Ascending aorta (tissue), 2 donors: ENCODE data around the gene UQCRC1. TPM values are rescaled to one million over a fixed set of nuclear protein-coding genes. Genes with fewer than 3 reads are reported as not detected.

ENCODE experiments used
- DNase-seq, 2 donors: peaks; one replicate each; pipeline ENCODE4 v3.0.0-alpha.2; 2019; ENCODE audit warnings: low spot score in 2 of 2
- H3K27ac ChIP-seq, 2 donors: fragments of 200-600 bp; sonication (generic); one replicate each; pipeline ENCODE4 v1.5.1; 2016 to 2017; ENCODE audit warnings: mild to moderate bottlenecking in 1 of 2
- H3K27me3 ChIP-seq: fragments of 200-600 bp; sonication (generic); one replicate; pipeline ENCODE4 v1.5.1; 2017
- H3K36me3 ChIP-seq, 2 donors: fragments of 200-600 bp; sonication (generic); one replicate each; pipeline ENCODE4 v1.5.1; 2016
- H3K4me1 ChIP-seq, 2 donors: fragments of 200-600 bp; sonication (generic); one replicate each; pipeline ENCODE4 v1.5.1; 2016 to 2017; ENCODE audit warnings: mild to moderate bottlenecking in 1 of 2
- H3K4me3 ChIP-seq, 2 donors: fragments of 200-600 bp; sonication (generic); one replicate each; pipeline ENCODE4 v1.5.1; 2016 to 2017; ENCODE audit warnings: mild to moderate bottlenecking in 1 of 2
- H3K9me3 ChIP-seq, 2 donors: fragments of 200-600 bp; sonication (generic); one replicate each; pipeline ENCODE4 v1.5.1; 2016
- intact Hi-C: fragments of 100-400 bp; cut with DNase I; formaldehyde crosslinking; loops from one replicate; pipeline ENCODE4 v1.15.1; 2023
- total RNA-seq: library from RNA; depleted of rRNA; stranded (reverse); fragments of >200 nt; gene quantifications from one replicate; pipeline ENCODE4 v1.1.0, GENCODE V29; 2016
- TF ChIP-seq, protein P1 (sequence below), 3 experiments: fragments of 200-600 bp in 2 of 3; fragments of 450-650 bp in 1 of 3; sonication (generic) in 2 of 3; IDR thresholded peaks; one replicate each; pipeline ENCODE4 v1.5.1; 2016 to 2019; ENCODE audit warnings: antibody characterized with exemption in 3 of 3, mild to moderate bottlenecking in 1 of 3, moderate library complexity in 1 of 3

Gene UQCRC1
- total RNA-seq, 1 donor from 2014 or later, result 193 TPM

- intact Hi-C loops, result no loop called here
- Histone ChIP-seq H3K4me1 (peaks cover 9 to 27% of the 10 kb centered on the region in 2 donors), H3K4me3 (no peak overlapping the region), H3K27ac (no peak overlapping the region), H3K36me3 (peaks cover 0 to 6% of the 10 kb centered on the region in 2 donors), H3K27me3 (no peaks in the 10 kb centered on the region), H3K9me3 (no peaks in the 10 kb centered on the region)
- no peak for DNase-seq
- TF ChIP-seq, protein P1, sequence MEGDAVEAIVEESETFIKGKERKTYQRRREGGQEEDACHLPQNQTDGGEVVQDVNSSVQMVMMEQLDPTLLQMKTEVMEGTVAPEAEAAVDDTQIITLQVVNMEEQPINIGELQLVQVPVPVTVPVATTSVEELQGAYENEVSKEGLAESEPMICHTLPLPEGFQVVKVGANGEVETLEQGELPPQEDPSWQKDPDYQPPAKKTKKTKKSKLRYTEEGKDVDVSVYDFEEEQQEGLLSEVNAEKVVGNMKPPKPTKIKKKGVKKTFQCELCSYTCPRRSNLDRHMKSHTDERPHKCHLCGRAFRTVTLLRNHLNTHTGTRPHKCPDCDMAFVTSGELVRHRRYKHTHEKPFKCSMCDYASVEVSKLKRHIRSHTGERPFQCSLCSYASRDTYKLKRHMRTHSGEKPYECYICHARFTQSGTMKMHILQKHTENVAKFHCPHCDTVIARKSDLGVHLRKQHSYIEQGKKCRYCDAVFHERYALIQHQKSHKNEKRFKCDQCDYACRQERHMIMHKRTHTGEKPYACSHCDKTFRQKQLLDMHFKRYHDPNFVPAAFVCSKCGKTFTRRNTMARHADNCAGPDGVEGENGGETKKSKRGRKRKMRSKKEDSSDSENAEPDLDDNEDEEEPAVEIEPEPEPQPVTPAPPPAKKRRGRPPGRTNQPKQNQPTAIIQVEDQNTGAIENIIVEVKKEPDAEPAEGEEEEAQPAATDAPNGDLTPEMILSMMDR (IDR thresholded peaks at IDR 0.05), result no peak
Observed at GRCh38 chr3:48593337-48593736, 16.1 kb downstream of the UQCRC1 start.

DNA sequence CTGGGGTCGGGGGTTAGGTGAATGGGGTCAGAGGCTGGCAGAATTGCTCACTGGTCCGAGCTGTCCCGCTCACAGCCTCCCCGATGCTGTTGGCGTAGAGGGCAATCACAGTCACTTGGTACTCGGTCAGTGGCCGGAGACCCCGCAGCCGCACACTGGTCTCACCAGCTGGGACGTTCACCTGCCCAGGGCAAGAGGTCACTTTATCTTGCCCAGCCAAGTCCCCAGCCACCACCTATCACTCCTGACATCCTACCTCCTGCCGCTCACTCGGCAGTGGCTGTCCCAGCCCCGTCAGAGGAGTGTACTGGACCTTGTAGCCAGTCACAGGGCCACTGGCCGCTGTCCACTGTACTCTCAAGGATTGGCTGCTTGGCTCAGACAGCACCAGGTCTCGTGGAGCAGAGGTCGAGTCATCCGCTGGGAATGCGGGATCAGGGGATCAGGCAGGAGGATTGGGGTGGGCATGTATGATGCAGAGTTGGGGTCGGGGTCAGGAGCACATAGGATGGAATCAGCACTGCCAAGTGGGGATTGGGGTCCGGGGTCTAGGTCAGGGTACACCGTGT lies 16.8 kb downstream of the UQCRC1 start:
- H3K4me1 ChIP-seq, result peaks cover 7 to 21% of the 10 kb centered on the region in 2 donors
- no peak overlapping the region for H3K27ac ChIP-seq
- H3K27me3 ChIP-seq, result no peaks in the 10 kb centered on the region
- no peak overlapping the region for H3K4me3 ChIP-seq
- peaks cover 0 to 3% of the 10 kb centered on the region in 2 donors for H3K36me3 ChIP-seq
- no peaks in the 10 kb centered on the region for H3K9me3 ChIP-seq
- no peak for DNase-seq
- TF ChIP-seq, protein P1 (IDR thresholded peaks at IDR 0.05), result no peak
- intact Hi-C loops, result no loop called here

DNA sequence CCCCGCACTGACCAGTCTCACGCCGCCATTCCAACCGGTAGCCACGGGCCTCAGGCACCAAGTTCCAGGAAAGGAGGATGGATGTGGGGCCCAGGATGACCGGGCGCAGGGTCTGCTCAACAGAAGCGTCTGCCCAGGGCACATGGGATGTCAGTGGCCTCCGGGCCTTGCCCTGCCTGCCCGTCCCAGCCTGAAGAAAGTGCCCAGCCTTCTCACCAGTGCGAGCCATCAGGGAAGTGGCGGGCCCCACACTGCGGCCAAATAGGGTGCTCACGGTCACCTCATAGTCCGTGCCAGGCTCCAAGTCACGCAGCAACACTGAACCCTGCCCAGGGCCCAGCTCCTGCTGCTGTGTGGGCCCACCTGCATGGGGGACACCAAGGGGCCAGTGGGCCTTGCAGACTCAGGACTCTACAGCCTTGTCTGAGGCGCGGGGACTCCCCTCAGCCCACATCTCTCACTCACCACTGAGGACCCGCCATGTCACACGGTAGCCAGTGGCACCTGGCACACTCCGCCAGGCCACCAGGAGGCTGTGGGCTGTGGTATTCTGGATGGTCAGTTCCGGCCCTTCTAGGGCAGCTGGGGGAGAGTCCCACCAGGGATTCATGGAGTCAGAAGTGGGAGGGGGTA lies 17.4 kb downstream of the UQCRC1 start:
- Histone ChIP-seq H3K27me3 (no peaks in the 10 kb centered on the region), H3K4me3 (no peak overlapping the region), H3K27ac (no peak overlapping the region), H3K9me3 (no peaks in the 10 kb centered on the region), H3K4me1 (peaks cover 7 to 21% of the 10 kb centered on the region in 2 donors), H3K36me3 (no peaks in the 10 kb centered on the region)
- DNase-seq, result no peak
- intact Hi-C loops, result no loop called here
- TF ChIP-seq, protein P1 (IDR thresholded peaks at IDR 0.05), result no peak

DNA sequence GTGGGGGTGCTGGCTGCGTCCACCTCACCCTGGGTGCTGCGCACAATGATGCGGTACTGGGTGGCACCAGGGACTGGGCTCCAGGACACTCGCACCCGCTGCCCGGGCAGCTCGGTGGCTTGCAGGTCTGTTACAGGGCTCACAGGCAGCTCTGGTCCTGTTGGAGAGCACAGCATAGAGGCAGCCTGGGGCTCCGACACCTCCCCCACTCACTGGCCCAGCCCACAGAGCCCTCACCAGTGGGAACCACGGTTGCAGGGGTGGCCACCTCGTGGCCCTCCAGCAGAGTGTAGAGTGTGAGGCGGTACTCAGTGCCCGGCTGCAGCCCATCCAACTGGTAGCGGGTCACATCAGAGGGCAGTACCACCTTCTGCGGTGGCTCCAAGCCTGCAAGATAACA lies 18.0 kb downstream of the UQCRC1 start:
- no peak overlapping the region for H3K4me3 ChIP-seq
- intact Hi-C loops, result no loop called here
- H3K27me3 ChIP-seq, result no peaks in the 10 kb centered on the region
- no peaks in the 10 kb centered on the region for H3K9me3 ChIP-seq
- no peaks in the 10 kb centered on the region for H3K36me3 ChIP-seq
- TF ChIP-seq, protein P1 (IDR thresholded peaks at IDR 0.05), result no peak
- H3K27ac ChIP-seq, result no peak overlapping the region
- DNase-seq, result no peak
- H3K4me1 ChIP-seq, result peaks cover 7 to 21% of the 10 kb centered on the region in 2 donors

- intact Hi-C loops, result no loop called here
- Histone ChIP-seq H3K9me3 (no peaks in the 10 kb centered on the region), H3K4me3 (no peak overlapping the region), H3K4me1 (no peaks in the 10 kb centered on the region), H3K27me3 (no peaks in the 10 kb centered on the region), H3K36me3 (no peaks in the 10 kb centered on the region), H3K27ac (no peak overlapping the region)
- DNase-seq, result no peak
- TF ChIP-seq, protein P1 (IDR thresholded peaks at IDR 0.05), result no peak
Observed at GRCh38 chr3:48588230-48588629, 21.2 kb downstream of the UQCRC1 start.
